ENCODE data around the gene APELA. TPM values are rescaled to one million over a fixed set of nuclear protein-coding genes. Genes with fewer than 3 reads are reported as not detected.
"Not testable (repeated sequence)": the region's sequence is repeated elsewhere in the genome, so short reads cannot be mapped to it uniquely, and the experiment has no call there.

The APELA gene
- total and polyA plus RNA-seq, 2 experiments from 2014 or later, result not detected

GRCh38 chr4:164926301-164926700 is 49.3 kb downstream of the APELA start:
- Histone ChIP-seq H3K36me3 (ENCODE audit: low read depth) (no peaks in the 10 kb centered on the region), H3K27me3 (replicated peaks; ENCODE audit: insufficient read depth) (no peaks in the 10 kb centered on the region), H3K9me2 (ENCODE audit: insufficient read depth) (no peaks in the 10 kb centered on the region), H3K79me2 (ENCODE audit: insufficient read depth) (no peaks in the 10 kb centered on the region), H2AFZ (0 out of 2 replicates have a peak overlapping the region, but pooled peaks have one; percentile 2), H3K4me1 (ENCODE audit: insufficient read depth) (peaks cover 38% of the 10 kb centered on the region), H3K9me3 (ENCODE audit: low read depth) (no peaks in the 10 kb centered on the region), H3K27ac (peak overlapping the region; percentile 55), H3F3A (ENCODE audit: insufficient read depth) (peaks cover 25% of the 10 kb centered on the region), H3K4me3 (no peak overlapping the region), H3K4me2 (ENCODE audit: unreplicated experiment) (peak overlapping the region; percentile 32), H3K9ac (no peak overlapping the region), H4K20me1 (ENCODE audit: insufficient read depth) (no peaks in the 10 kb centered on the region)
- TF ChIP-seq EZH2phosphoT487 (IDR thresholded peaks at IDR 0.05; ENCODE audit: insufficient read depth, low read depth) (no peak), EZH2 (IDR thresholded peaks at IDR 0.05; ENCODE audit: insufficient read depth, poor library complexity, severe bottlenecking) (no peak)
- in situ Hi-C loops (cut with MboI), result no loop called here
- DNase-seq, result peak; percentile 93
- 2 to 4% methylated on average over 2 of the region's 2 CpGs for WGBS, 2 experiments (ENCODE audit: low coverage in 1 of 2, low lambda C conversion rate in 2 of 2, missing lambda C conversion rate in 2 of 2)

- H3K79me2 ChIP-seq (ENCODE audit: insufficient read depth); H3K4me3 ChIP-seq; H4K20me1 ChIP-seq (ENCODE audit: insufficient read depth); H3K9ac ChIP-seq; H3K9me2 ChIP-seq (ENCODE audit: insufficient read depth); in situ Hi-C loops (cut with MboI); H3K9me3 ChIP-seq (ENCODE audit: low read depth); H3K36me3 ChIP-seq (ENCODE audit: low read depth); H3K27me3 ChIP-seq (replicated peaks; ENCODE audit: insufficient read depth): not testable (repeated sequence)
- Histone ChIP-seq H3K4me1 (ENCODE audit: insufficient read depth) (peaks cover 46% of the 10 kb centered on the region), H3K27ac (peak overlapping the region; percentile 48), H2AFZ (0 out of 2 replicates have a peak overlapping the region, but pooled peaks have one; percentile 2), H3F3A (ENCODE audit: insufficient read depth) (peaks cover 25% of the 10 kb centered on the region), H3K4me2 (ENCODE audit: unreplicated experiment) (peak overlapping the region; percentile 32)
- 31 to 32% methylated on average over 2 of the region's 2 CpGs for WGBS, 2 experiments (ENCODE audit: low coverage in 1 of 2, low lambda C conversion rate in 2 of 2, missing lambda C conversion rate in 2 of 2)
- DNase-seq, result peak; percentile 17
Observed at GRCh38 chr4:164927101-164927500, 50.1 kb downstream of the APELA start.

GRCh38 chr4:164930647-164931046 is 53.7 kb downstream of the APELA start:
- in situ Hi-C loops (cut with MboI), result no loop called here
- H3F3A ChIP-seq (ENCODE audit: insufficient read depth), result peaks cover 11% of the 10 kb centered on the region
- H3K4me1 ChIP-seq (ENCODE audit: insufficient read depth), result peaks cover 28% of the 10 kb centered on the region
- no peaks in the 10 kb centered on the region for H3K9me2 ChIP-seq (ENCODE audit: insufficient read depth)
- no peak overlapping the region for H3K4me3 ChIP-seq
- WGBS, 2 experiments (ENCODE audit: low coverage in 1 of 2, low lambda C conversion rate in 2 of 2, missing lambda C conversion rate in 2 of 2), result 85 to 89% methylated on average over 5 of the region's 5 CpGs
- no peaks in the 10 kb centered on the region for H3K9me3 ChIP-seq (ENCODE audit: low read depth)
- DNase-seq, result no peak
- no peak overlapping the region for H3K9ac ChIP-seq
- no peak overlapping the region for H2AFZ ChIP-seq
- no peak overlapping the region for H3K4me2 ChIP-seq (ENCODE audit: unreplicated experiment)
- no peaks in the 10 kb centered on the region for H4K20me1 ChIP-seq (ENCODE audit: insufficient read depth)
- no peaks in the 10 kb centered on the region for H3K79me2 ChIP-seq (ENCODE audit: insufficient read depth)
- no peaks in the 10 kb centered on the region for H3K27me3 ChIP-seq (replicated peaks; ENCODE audit: insufficient read depth)
- no peak for TF ChIP-seq EZH2 (IDR thresholded peaks at IDR 0.05; ENCODE audit: insufficient read depth, poor library complexity, severe bottlenecking)
- no peak for TF ChIP-seq EZH2phosphoT487 (IDR thresholded peaks at IDR 0.05; ENCODE audit: insufficient read depth, low read depth)
- H3K27ac ChIP-seq, result no peak overlapping the region
- H3K36me3 ChIP-seq (ENCODE audit: low read depth), result no peaks in the 10 kb centered on the region

GRCh38 chr4:164931551-164932324 is 54.8 kb downstream of the APELA start:
- no peaks in the 10 kb centered on the region for H3K9me3 ChIP-seq (ENCODE audit: low read depth)
- 0 out of 2 replicates have a peak, but pooled peaks cover 2% of the 10 kb centered on the region for H3F3A ChIP-seq (ENCODE audit: insufficient read depth)
- in situ Hi-C loops (cut with MboI), result no loop called here
- WGBS, 2 experiments (ENCODE audit: low coverage in 1 of 2, low lambda C conversion rate in 2 of 2, missing lambda C conversion rate in 2 of 2), result 54 to 58% methylated on average over 5 of the region's 5 CpGs
- no peaks in the 10 kb centered on the region for H3K79me2 ChIP-seq (ENCODE audit: insufficient read depth)
- peak; percentile 72 for DNase-seq
- H3K27me3 ChIP-seq (replicated peaks; ENCODE audit: insufficient read depth), result no peaks in the 10 kb centered on the region
- H3K4me3 ChIP-seq, result no peak overlapping the region
- no peaks in the 10 kb centered on the region for H4K20me1 ChIP-seq (ENCODE audit: insufficient read depth)
- H3K9me2 ChIP-seq (ENCODE audit: insufficient read depth), result no peaks in the 10 kb centered on the region
- no peaks in the 10 kb centered on the region for H3K36me3 ChIP-seq (ENCODE audit: low read depth)
- H2AFZ ChIP-seq, result peak overlapping the region; percentile 56
- H3K4me2 ChIP-seq (ENCODE audit: unreplicated experiment), result no peak overlapping the region
- H3K4me1 ChIP-seq (ENCODE audit: insufficient read depth), result peaks cover 18% of the 10 kb centered on the region
- TF ChIP-seq EZH2 (IDR thresholded peaks at IDR 0.05; ENCODE audit: insufficient read depth, poor library complexity, severe bottlenecking), result no peak
- no peak for TF ChIP-seq EZH2phosphoT487 (IDR thresholded peaks at IDR 0.05; ENCODE audit: insufficient read depth, low read depth)
- H3K27ac ChIP-seq, result no peak overlapping the region
- no peak overlapping the region for H3K9ac ChIP-seq

All from GM23248 (cell line).